ENCODE results near the gene DCST1.
A peak's percentile ranks its signal among the peaks of the same experiment; 100 is the strongest.

Gene DCST1

GRCh38 chr1:155071701-155072100 lies 38.1 kb downstream of the DCST1 start:
- in situ Hi-C loops (cut with HindIII; ENCODE audit: low pct_unique_long_range_greater_than_20kb, low sequenced_read_pairs), result no loop called here
- no peak for TF ChIP-seq JUND (IDR thresholded peaks at IDR 0.05; ENCODE audit: low read depth)
- no peak for DNase-seq (ENCODE audit: low read depth in 1 of 2, low spot score in 1 of 2)

GRCh38 chr1:155072531-155073289 lies 39.1 kb downstream of the DCST1 start:
- no peak for TF ChIP-seq JUND (IDR thresholded peaks at IDR 0.05; ENCODE audit: low read depth)
- in situ Hi-C loops (cut with HindIII; ENCODE audit: low pct_unique_long_range_greater_than_20kb, low sequenced_read_pairs), result no loop called here
- DNase-seq (ENCODE audit: low read depth in 1 of 2, low spot score in 1 of 2), result no peak

- DNase-seq (ENCODE audit: low read depth in 1 of 2, low spot score in 1 of 2), result no peak
- in situ Hi-C loops (cut with HindIII; ENCODE audit: low pct_unique_long_range_greater_than_20kb, low sequenced_read_pairs), result no loop called here
- TF ChIP-seq JUND (IDR thresholded peaks at IDR 0.05; ENCODE audit: low read depth), result no peak
Observed at GRCh38 chr1:155073377-155074242, 40.0 kb downstream of the DCST1 start.

- in situ Hi-C loops (cut with HindIII; ENCODE audit: low pct_unique_long_range_greater_than_20kb, low sequenced_read_pairs), result no loop called here
- TF ChIP-seq JUND (IDR thresholded peaks at IDR 0.05; ENCODE audit: low read depth), result no peak
- DNase-seq (ENCODE audit: low read depth in 1 of 2, low spot score in 1 of 2), result no peak
Observed at GRCh38 chr1:155075535-155075934, 41.9 kb downstream of the DCST1 start.

- no peak for TF ChIP-seq JUND (IDR thresholded peaks at IDR 0.05; ENCODE audit: low read depth)
- DNase-seq (ENCODE audit: low read depth in 1 of 2, low spot score in 1 of 2), result no peak
- in situ Hi-C loops (cut with HindIII; ENCODE audit: low pct_unique_long_range_greater_than_20kb, low sequenced_read_pairs), result no loop called here
Observed at GRCh38 chr1:155076371-155076770, 42.7 kb downstream of the DCST1 start.

- peak; percentile 33 to 63 for DNase-seq (ENCODE audit: low read depth in 1 of 2, low spot score in 1 of 2)
- no peak for TF ChIP-seq JUND (IDR thresholded peaks at IDR 0.05; ENCODE audit: low read depth)
- in situ Hi-C loops (cut with HindIII; ENCODE audit: low pct_unique_long_range_greater_than_20kb, low sequenced_read_pairs), result no loop called here
Observed at GRCh38 chr1:155077346-155077745, 43.7 kb downstream of the DCST1 start.

GRCh38 chr1:155077758-155078445 lies 44.3 kb downstream of the DCST1 start:
- DNase-seq (ENCODE audit: low read depth in 1 of 2, low spot score in 1 of 2), result peak; percentile 20 to 46
- in situ Hi-C loops (cut with HindIII; ENCODE audit: low pct_unique_long_range_greater_than_20kb, low sequenced_read_pairs), result no loop called here
- no peak for TF ChIP-seq JUND (IDR thresholded peaks at IDR 0.05; ENCODE audit: low read depth)

- in situ Hi-C loops (cut with HindIII; ENCODE audit: low pct_unique_long_range_greater_than_20kb, low sequenced_read_pairs), result no loop called here
- TF ChIP-seq JUND (IDR thresholded peaks at IDR 0.05; ENCODE audit: low read depth), result no peak
- DNase-seq (ENCODE audit: low read depth in 1 of 2, low spot score in 1 of 2), result peak; percentile 87 to 97
Observed at GRCh38 chr1:155078469-155079209, 45.0 kb downstream of the DCST1 start, which contains the start of gene EFNA3. Gene EFNA3, plus strand, starts transcription at chr1:155078837. Its CDS starts 105 bp downstream, at chr1:155078942.

- no peak for TF ChIP-seq JUND (IDR thresholded peaks at IDR 0.05; ENCODE audit: low read depth)
- in situ Hi-C loops (cut with HindIII; ENCODE audit: low pct_unique_long_range_greater_than_20kb, low sequenced_read_pairs), result no loop called here
- DNase-seq (ENCODE audit: low read depth in 1 of 2, low spot score in 1 of 2), result peak in 1 of 2 experiments; percentile 21
Observed at GRCh38 chr1:155079210-155079486, 45.5 kb downstream of the DCST1 start.

GRCh38 chr1:155079487-155080311 lies 46.1 kb downstream of the DCST1 start:
- in situ Hi-C loops (cut with HindIII; ENCODE audit: low pct_unique_long_range_greater_than_20kb, low sequenced_read_pairs), result no loop called here

More at GRCh38 chr1:155079487-155080311, 46.1 kb downstream of the DCST1 start:
- TF ChIP-seq JUND (IDR thresholded peaks at IDR 0.05; ENCODE audit: low read depth), result no peak
- peak; percentile 31 to 54 for DNase-seq (ENCODE audit: low read depth in 1 of 2, low spot score in 1 of 2)

All from T47D (cell line).